SK-N-SH treated with all-trans-retinoic acid at 6 μM for 48 hours (cell line): ENCODE results near the gene PRB2.
"Not testable (repeated sequence)": the region's sequence is repeated elsewhere in the genome, so short reads cannot be mapped to it uniquely, and the experiment has no call there.

Experiments used
- ATAC-seq: fragments of 200-7000 bp; cut with Tn5 transposase; 3 replicates; pipeline ENCODE4 v1.9.1; 2020; ENCODE audit warnings: mild to moderate bottlenecking, moderate library complexity
- CSDC2 ChIP-seq: fragments of 250-450 bp; sonication (Bioruptor Pico); IDR thresholded peaks from 2 replicates; pipeline ENCODE4 v1.5.0; 2020; ENCODE audit warnings: mild to moderate bottlenecking, moderate library complexity
- GLIS3 ChIP-seq: fragments of 250-450 bp; sonication (Bioruptor Pico); IDR thresholded peaks from 2 replicates; pipeline ENCODE4 v1.5.0; 2020; ENCODE audit warnings: mild to moderate bottlenecking, moderate library complexity
- ISL1 ChIP-seq: fragments of 250-450 bp; sonication (Bioruptor Pico); IDR thresholded peaks from 2 replicates; pipeline ENCODE4 v2.1.2; 2022; ENCODE audit warnings: mild to moderate bottlenecking, moderate library complexity
- OSR1 ChIP-seq: fragments of 250-450 bp; sonication (Bioruptor Pico); IDR thresholded peaks from 2 replicates; pipeline ENCODE4 v1.8.0; 2022; ENCODE audit warnings: moderate library complexity, mild to moderate bottlenecking, inconsistent platforms
- PATZ1 ChIP-seq: fragments of 250-450 bp; sonication (Bioruptor Pico); IDR thresholded peaks from 2 replicates; pipeline ENCODE4 v1.8.0; 2020; ENCODE audit warnings: mild to moderate bottlenecking, moderate library complexity, borderline replicate concordance
- PPARA ChIP-seq: fragments of 250-450 bp; sonication (Bioruptor Pico); IDR thresholded peaks from 2 replicates; pipeline ENCODE4 v1.5.0; 2020; ENCODE audit warnings: mild to moderate bottlenecking, borderline replicate concordance
- RARB ChIP-seq: fragments of 250-450 bp; sonication (Bioruptor Pico); IDR thresholded peaks from 2 replicates; pipeline ENCODE4 v1.8.0; 2021; ENCODE audit warnings: mild to moderate bottlenecking, moderate library complexity
- SNAI2 ChIP-seq: fragments of 250-450 bp; sonication (Bioruptor Pico); IDR thresholded peaks from 2 replicates; pipeline ENCODE4 v1.5.0; 2020; ENCODE audit warnings: mild to moderate bottlenecking, moderate library complexity
- TCF4 ChIP-seq: fragments of 250-450 bp; sonication (Bioruptor Pico); IDR thresholded peaks from 2 replicates; pipeline ENCODE4 v1.8.0; 2021; ENCODE audit warnings: mild to moderate bottlenecking, moderate library complexity, borderline replicate concordance
- TSHZ2 ChIP-seq: fragments of 250-450 bp; sonication (Bioruptor Pico); IDR thresholded peaks from 2 replicates; pipeline ENCODE4 v1.5.0; 2020; ENCODE audit warnings: mild to moderate bottlenecking, moderate library complexity
- ZFP3 ChIP-seq: fragments of 250-450 bp; sonication (Bioruptor Pico); IDR thresholded peaks from 2 replicates; pipeline ENCODE4 v1.5.0; 2020; ENCODE audit warnings: mild to moderate bottlenecking, moderate library complexity
- ZFP30 ChIP-seq: fragments of 450-650 bp; formaldehyde crosslinking; IDR thresholded peaks from 2 replicates; pipeline ENCODE4 v1.5.0; 2022; ENCODE audit warnings: mild to moderate bottlenecking, moderate library complexity
- ZNF565 ChIP-seq: fragments of 450-650 bp; formaldehyde crosslinking; conservative IDR thresholded peaks from 2 replicates; pipeline ENCODE4 v1.5.0; 2020; ENCODE audit warnings: low read depth, mild to moderate bottlenecking, moderate library complexity
- ZNF70 ChIP-seq: fragments of 450-650 bp; formaldehyde crosslinking; IDR thresholded peaks from 2 replicates; pipeline ENCODE4 v1.5.0; 2020; ENCODE audit warnings: mild to moderate bottlenecking, moderate library complexity
- ZNF8 ChIP-seq: fragments of 450-650 bp; formaldehyde crosslinking; IDR thresholded peaks from 2 replicates; pipeline ENCODE4 v1.5.0; 2020; ENCODE audit warnings: mild to moderate bottlenecking, moderate library complexity
- TF ChIP-seq, protein P1 (sequence below): fragments of 250-450 bp; sonication (Bioruptor Pico); IDR thresholded peaks from 2 replicates; pipeline ENCODE4 v1.5.1; 2020; ENCODE audit warnings: low read depth, mild to moderate bottlenecking, moderate library complexity

The PRB2 gene

DNA sequence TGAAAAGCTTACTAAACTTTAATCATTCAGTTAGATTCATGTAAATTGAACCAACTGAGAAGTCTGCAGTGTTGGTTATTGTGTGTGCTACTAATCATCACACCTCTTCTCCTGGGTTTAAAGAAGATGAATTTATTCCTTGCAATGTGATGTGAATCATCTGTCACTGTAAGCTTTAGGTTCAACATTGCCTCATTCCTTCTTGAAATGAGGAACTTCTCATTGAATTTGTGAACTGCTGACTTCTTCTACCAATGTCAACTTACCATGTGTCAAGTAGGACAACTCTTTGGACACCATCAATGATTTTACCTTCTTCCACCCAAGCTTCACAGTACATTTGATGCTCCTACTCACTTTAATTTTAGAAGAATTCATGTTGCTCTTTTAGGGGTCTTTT, 17.4 kb upstream of the PRB2 start (continued):
- no peak for TF ChIP-seq SNAI2

- TF ChIP-seq ISL1 (CRISPR knock-in tag) (no peak), PATZ1 (CRISPR knock-in tag) (no peak), TSHZ2 (CRISPR knock-in tag) (no peak), PPARA (no peak), ZFP30 (CRISPR knock-in tag) (no peak), ZFP3 (no peak), OSR1 (no peak), GLIS3 (CRISPR knock-in tag) (no peak), ZNF70 (CRISPR knock-in tag) (no peak), ZNF565 (CRISPR knock-in tag) (no peak)
- TF ChIP-seq, protein P1, sequence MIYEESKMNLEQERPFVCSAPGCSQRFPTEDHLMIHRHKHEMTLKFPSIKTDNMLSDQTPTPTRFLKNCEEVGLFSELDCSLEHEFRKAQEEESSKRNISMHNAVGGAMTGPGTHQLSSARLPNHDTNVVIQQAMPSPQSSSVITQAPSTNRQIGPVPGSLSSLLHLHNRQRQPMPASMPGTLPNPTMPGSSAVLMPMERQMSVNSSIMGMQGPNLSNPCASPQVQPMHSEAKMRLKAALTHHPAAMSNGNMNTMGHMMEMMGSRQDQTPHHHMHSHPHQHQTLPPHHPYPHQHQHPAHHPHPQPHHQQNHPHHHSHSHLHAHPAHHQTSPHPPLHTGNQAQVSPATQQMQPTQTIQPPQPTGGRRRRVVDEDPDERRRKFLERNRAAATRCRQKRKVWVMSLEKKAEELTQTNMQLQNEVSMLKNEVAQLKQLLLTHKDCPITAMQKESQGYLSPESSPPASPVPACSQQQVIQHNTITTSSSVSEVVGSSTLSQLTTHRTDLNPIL (CRISPR knock-in tag): no peak
- ATAC-seq: no peak
These were observed 12.7 kb upstream of the PRB2 start for GRCh38 chr12:11408096-11408495.

- no peak for TF ChIP-seq PATZ1 (CRISPR knock-in tag)
- no peak for TF ChIP-seq TCF4 (CRISPR knock-in tag)
- no peak for ATAC-seq
These were observed 2.0 kb upstream of the PRB2 start for GRCh38 chr12:11397366-11397765.

DNA sequence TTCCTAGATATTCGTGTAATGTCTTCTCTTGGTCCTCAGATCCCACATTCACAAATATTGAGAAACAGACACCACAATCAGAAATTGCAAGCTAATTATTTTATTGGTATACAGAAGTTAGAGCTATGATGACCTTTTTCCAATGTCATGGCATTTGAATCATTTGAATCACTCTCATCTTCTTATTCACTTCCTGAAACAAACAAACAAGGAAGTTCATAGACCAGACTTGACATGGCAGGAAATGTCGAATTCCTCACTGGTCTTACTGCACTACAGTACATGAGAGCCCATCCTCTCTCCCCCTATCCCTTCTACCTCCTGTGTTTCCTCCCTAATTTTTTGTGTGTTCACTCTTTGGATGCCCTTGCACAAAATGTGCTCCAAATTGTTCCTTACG, 3.9 kb downstream of the PRB2 start:
- ATAC-seq: not testable (repeated sequence)

- not testable (repeated sequence) for ATAC-seq
These were observed 17.9 kb downstream of the PRB2 start for GRCh38 chr12:11377420-11377819.

- ATAC-seq: no peak
- no peak for TF ChIP-seq OSR1
- no peak for TF ChIP-seq CSDC2
- TF ChIP-seq RARB: no peak
- TF ChIP-seq ZNF8: no peak
These were observed 34.2 kb downstream of the PRB2 start for GRCh38 chr12:11361151-11361550.

DNA sequence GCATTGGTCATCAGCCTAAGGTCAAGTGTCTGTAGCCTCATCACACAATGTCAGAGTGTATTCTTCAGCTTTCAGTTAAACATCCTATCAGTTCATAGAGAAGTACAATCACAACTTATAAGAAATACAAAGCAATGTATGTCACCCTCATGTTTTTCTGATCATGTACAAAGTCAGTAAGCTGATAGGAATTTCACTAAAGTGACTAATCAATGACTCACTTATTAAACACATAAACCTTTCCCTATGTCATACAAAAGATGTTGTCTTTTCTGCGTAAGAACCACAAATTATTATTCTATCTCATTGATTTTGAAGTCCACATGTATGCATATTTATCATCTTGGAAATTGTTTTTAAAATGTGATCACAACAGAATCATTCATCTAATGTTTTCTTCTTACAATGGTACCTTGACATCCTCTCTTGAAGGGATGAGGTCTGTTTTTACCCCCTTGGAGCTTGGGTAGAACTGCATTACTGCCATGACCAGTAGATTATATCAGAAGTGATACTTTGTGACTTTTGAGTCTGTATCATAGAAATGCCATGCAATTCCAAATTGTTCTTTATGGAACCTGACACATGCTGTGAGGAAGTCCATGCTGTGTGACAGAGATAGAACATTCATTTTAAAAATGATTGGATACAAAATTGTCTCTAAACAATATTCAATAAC, 35.0 kb downstream of the PRB2 start:
- ATAC-seq: not testable (repeated sequence)

- not testable (repeated sequence) for ATAC-seq
These were observed 43.6 kb downstream of the PRB2 start for GRCh38 chr12:11351736-11352135.
